HepG2 (cell line): ENCODE data around the gene ZNF491. TPM values are rescaled to one million over a fixed set of nuclear protein-coding genes. Genes with fewer than 3 reads are reported as not detected.

Experiments used
- BRD4 ChIP-seq: sonication (generic); formaldehyde crosslinking; IDR thresholded peaks from 2 replicates; pipeline ENCODE4 v1.4.0; 2020; ENCODE audit warnings: missing genetic modification reagents
- GABPB1 ChIP-seq: IDR thresholded peaks from 2 replicates; pipeline ENCODE4 v1.6.1; 2016; ENCODE audit warnings: mild to moderate bottlenecking, missing genetic modification reagents, moderate library complexity, missing compliant biosample characterization
- GZF1 ChIP-seq: sonication (generic); formaldehyde crosslinking; IDR thresholded peaks from 2 replicates; pipeline ENCODE4 v1.5.1; 2020; ENCODE audit warnings: mild to moderate bottlenecking, missing genetic modification reagents
- KAT7 ChIP-seq: IDR thresholded peaks from 2 replicates; pipeline ENCODE4 v1.6.1; 2018; ENCODE audit warnings: borderline replicate concordance, missing compliant biosample characterization
- SAFB2 ChIP-seq: sonication (generic); formaldehyde crosslinking; IDR thresholded peaks from 2 replicates; pipeline ENCODE4 v1.5.1; 2020; ENCODE audit warnings: missing genetic modification reagents, low read depth, mild to moderate bottlenecking, borderline replicate concordance
- SKI ChIP-seq: fragments of 450-650 bp; IDR thresholded peaks from one replicate; pipeline ENCODE4 v1.6.1; 2018; ENCODE audit warnings: mild to moderate bottlenecking; ENCODE audit not compliant: partially characterized antibody
- TFDP2 ChIP-seq: sonication (generic); formaldehyde crosslinking; IDR thresholded peaks from 2 replicates; pipeline ENCODE4 v1.4.0; 2020; ENCODE audit warnings: missing genetic modification reagents
- TP53 ChIP-seq: sonication (generic); formaldehyde crosslinking; conservative IDR thresholded peaks from 2 replicates; pipeline ENCODE4 v1.4.0; 2020; ENCODE audit warnings: missing genetic modification reagents
- ZFP36L1 ChIP-seq: sonication (generic); formaldehyde crosslinking; IDR thresholded peaks from 2 replicates; pipeline ENCODE4 v1.8.0; 2022; ENCODE audit warnings: mild to moderate bottlenecking, missing genetic modification reagents, moderate library complexity
- ZMYM4 ChIP-seq: sonication (generic); formaldehyde crosslinking; IDR thresholded peaks from 2 replicates; pipeline ENCODE4 v1.8.1; 2023; ENCODE audit warnings: mild to moderate bottlenecking, missing genetic modification reagents
- ZNF605 ChIP-seq: sonication (generic); formaldehyde crosslinking; IDR thresholded peaks from 2 replicates; pipeline ENCODE4 v1.8.0; 2022; ENCODE audit warnings: mild to moderate bottlenecking, missing genetic modification reagents
- ZNF703 ChIP-seq: sonication (generic); formaldehyde crosslinking; IDR thresholded peaks from 2 replicates; pipeline ENCODE4 v1.5.1; 2020; ENCODE audit warnings: missing genetic modification reagents, mild to moderate bottlenecking, moderate library complexity, borderline replicate concordance
- ZNF768 ChIP-seq: sonication (generic); formaldehyde crosslinking; IDR thresholded peaks from 2 replicates; pipeline ENCODE4 v1.4.0; 2020; ENCODE audit warnings: missing genetic modification reagents
- polyA plus RNA-seq, 8 experiments: library from polyadenylated mRNA; depleted of rRNA in 3 of 8; stranded (reverse) in 7 of 8; unstranded in 1 of 8; fragments of >200 nt; fragmentation: Illumina TruSeq in 4 of 8; extraction: Trizol in 4 of 8; gene quantifications; 2 replicates each; pipeline versions ENCODE4 v1.2.1 to v1.2.3, GENCODE V29; 2011 to 2016; ENCODE audit warnings: low read depth in 4 of 8, missing spikeins in 1 of 8, mixed read lengths in 1 of 8; ENCODE audit not compliant: insufficient read depth in 1 of 8
- total RNA-seq, 5 experiments: library from RNA; depleted of rRNA; stranded (reverse); fragments of >200 nt; fragmentation: Illumina TruSeq; extraction: Trizol; gene quantifications; 2 replicates each; pipeline ENCODE4 v1.2.3, GENCODE V29; 2016; ENCODE audit warnings: low read depth in 1 of 5
- TF ChIP-seq, protein P1 (sequence below): sonication (generic); formaldehyde crosslinking; IDR thresholded peaks from 2 replicates; pipeline ENCODE4 v1.4.0; 2020; ENCODE audit warnings: missing genetic modification reagents, borderline replicate concordance
- TF ChIP-seq, protein P2 (sequence below): sonication (generic); formaldehyde crosslinking; IDR thresholded peaks from 2 replicates; pipeline ENCODE4 v1.8.1; 2023; ENCODE audit warnings: mild to moderate bottlenecking, moderate library complexity, missing genetic modification reagents
- TF ChIP-seq, protein P3 (sequence below): sonication (generic); formaldehyde crosslinking; IDR thresholded peaks from 2 replicates; pipeline ENCODE4 v1.8.0; 2022; ENCODE audit warnings: missing genetic modification reagents, mild to moderate bottlenecking, inconsistent platforms, borderline replicate concordance
- TF ChIP-seq, protein P4 (sequence below): sonication (generic); formaldehyde crosslinking; IDR thresholded peaks from 2 replicates; pipeline ENCODE4 v1.4.0; 2020; ENCODE audit warnings: low read depth, mild to moderate bottlenecking, missing genetic modification reagents

ZNF491 gene
- total and polyA plus RNA-seq, 2 of the 13 experiments (the other 11 are each of a cell fraction or from before 2014, with no cell fraction given) = 0.57 to 2.2 TPM

- TF ChIP-seq, protein P1, sequence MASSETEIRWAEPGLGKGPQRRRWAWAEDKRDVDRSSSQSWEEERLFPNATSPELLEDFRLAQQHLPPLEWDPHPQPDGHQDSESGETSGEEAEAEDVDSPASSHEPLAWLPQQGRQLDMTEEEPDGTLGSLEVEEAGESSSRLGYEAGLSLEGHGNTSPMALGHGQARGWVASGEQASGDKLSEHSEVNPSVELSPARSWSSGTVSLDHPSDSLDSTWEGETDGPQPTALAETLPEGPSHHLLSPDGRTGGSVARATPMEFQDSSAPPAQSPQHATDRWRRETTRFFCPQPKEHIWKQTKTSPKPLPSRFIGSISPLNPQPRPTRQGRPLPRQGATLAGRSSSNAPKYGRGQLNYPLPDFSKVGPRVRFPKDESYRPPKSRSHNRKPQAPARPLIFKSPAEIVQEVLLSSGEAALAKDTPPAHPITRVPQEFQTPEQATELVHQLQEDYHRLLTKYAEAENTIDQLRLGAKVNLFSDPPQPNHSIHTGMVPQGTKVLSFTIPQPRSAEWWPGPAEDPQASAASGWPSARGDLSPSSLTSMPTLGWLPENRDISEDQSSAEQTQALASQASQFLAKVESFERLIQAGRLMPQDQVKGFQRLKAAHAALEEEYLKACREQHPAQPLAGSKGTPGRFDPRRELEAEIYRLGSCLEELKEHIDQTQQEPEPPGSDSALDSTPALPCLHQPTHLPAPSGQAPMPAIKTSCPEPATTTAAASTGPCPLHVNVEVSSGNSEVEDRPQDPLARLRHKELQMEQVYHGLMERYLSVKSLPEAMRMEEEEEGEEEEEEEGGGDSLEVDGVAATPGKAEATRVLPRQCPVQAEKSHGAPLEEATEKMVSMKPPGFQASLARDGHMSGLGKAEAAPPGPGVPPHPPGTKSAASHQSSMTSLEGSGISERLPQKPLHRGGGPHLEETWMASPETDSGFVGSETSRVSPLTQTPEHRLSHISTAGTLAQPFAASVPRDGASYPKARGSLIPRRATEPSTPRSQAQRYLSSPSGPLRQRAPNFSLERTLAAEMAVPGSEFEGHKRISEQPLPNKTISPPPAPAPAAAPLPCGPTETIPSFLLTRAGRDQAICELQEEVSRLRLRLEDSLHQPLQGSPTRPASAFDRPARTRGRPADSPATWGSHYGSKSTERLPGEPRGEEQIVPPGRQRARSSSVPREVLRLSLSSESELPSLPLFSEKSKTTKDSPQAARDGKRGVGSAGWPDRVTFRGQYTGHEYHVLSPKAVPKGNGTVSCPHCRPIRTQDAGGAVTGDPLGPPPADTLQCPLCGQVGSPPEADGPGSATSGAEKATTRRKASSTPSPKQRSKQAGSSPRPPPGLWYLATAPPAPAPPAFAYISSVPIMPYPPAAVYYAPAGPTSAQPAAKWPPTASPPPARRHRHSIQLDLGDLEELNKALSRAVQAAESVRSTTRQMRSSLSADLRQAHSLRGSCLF = no peak
- TF ChIP-seq, protein P2, sequence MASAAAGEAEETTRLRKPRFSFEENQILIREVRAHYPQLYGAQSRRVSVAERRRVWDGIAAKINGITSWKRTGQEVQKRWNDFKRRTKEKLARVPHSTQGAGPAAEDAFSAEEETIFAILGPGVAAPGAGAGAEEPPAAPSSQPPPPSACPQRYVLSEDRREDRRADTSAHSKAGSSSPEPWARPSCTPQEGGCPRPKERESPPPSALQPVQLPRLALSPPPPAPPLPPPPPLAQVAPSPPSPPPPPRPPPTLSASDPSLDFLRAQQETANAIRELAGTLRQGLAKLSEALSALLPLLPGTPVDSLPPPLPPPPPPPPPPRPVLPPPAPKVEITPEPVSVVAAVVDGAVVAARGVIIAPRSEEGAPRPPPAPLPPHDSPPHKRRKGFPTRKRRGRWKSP (CRISPR knock-in tag) = 0 out of 2 replicates have a peak, but pooled peaks have one; percentile 57
- no peak for TF ChIP-seq ZNF605
- TF ChIP-seq ZMYM4 (CRISPR knock-in tag) = peak; percentile 63; the same call in 1 of the 2 replicates
- TF ChIP-seq TFDP2 (CRISPR knock-in tag) = peak; percentile 82
- TF ChIP-seq SKI = peak; percentile 95
- peak; percentile 75 for TF ChIP-seq GABPB1 (CRISPR knock-in tag)
- peak; percentile 79 for TF ChIP-seq ZFP36L1 (CRISPR knock-in tag)
- TF ChIP-seq TP53 (CRISPR knock-in tag) = no peak
- TF ChIP-seq, protein P3, sequence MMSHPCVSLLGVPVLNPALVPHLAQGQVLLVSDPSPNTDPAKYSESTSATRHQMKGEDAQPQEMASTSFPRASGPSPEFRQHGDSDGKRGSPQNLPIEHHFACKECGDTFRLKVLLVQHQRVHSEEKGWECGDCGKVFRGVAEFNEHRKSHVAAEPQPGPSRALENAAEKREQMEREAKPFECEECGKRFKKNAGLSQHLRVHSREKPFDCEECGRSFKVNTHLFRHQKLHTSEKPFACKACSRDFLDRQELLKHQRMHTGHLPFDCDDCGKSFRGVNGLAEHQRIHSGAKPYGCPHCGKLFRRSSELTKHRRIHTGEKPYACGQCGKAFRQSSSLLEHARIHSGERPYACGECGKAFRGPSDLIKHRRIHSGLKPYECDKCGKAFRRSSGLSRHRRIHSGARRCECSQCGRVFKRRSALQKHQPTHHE (CRISPR knock-in tag) = peak; percentile 32; the same call in 1 of the 2 replicates
- TF ChIP-seq KAT7 = 0 out of 2 replicates have a peak, but pooled peaks have one; percentile 30
- no peak for TF ChIP-seq ZNF768 (CRISPR knock-in tag)
- TF ChIP-seq ZNF703 (CRISPR knock-in tag) = peak; percentile 19; the same call in 1 of the 2 replicates
- TF ChIP-seq, protein P4, sequence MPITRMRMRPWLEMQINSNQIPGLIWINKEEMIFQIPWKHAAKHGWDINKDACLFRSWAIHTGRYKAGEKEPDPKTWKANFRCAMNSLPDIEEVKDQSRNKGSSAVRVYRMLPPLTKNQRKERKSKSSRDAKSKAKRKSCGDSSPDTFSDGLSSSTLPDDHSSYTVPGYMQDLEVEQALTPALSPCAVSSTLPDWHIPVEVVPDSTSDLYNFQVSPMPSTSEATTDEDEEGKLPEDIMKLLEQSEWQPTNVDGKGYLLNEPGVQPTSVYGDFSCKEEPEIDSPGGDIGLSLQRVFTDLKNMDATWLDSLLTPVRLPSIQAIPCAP = no peak
- TF ChIP-seq GZF1 (CRISPR knock-in tag) = peak; percentile 83; the same call in 1 of the 2 replicates
- TF ChIP-seq BRD4 (CRISPR knock-in tag) = no peak
- 0 out of 2 replicates have a peak, but pooled peaks have one; percentile 92 for TF ChIP-seq SAFB2 (CRISPR knock-in tag)
Measured at GRCh38 chr19:11766597-11767591, 31.4 kb upstream of the ZNF491 start, which contains the start of gene ZNF441 (continued).
